OCI-LY1 (cell line): ENCODE results near the gene COL5A2.

Experiments
- CTCF ChIP-seq: fragments of 200-600 bp; sonication (generic), shearing (Covaris generic); IDR thresholded peaks from 2 replicates; pipeline ENCODE4 v1.5.1; 2017; ENCODE audit warnings: mild to moderate bottlenecking, antibody characterized with exemption, low read length, moderate library complexity, mixed read lengths
- EZH2 ChIP-seq: fragments of 200-600 bp; sonication (generic), shearing (Covaris generic); IDR thresholded peaks from 2 replicates; pipeline ENCODE4 v1.8.0; 2017; ENCODE audit warnings: borderline replicate concordance, mixed run types, mild to moderate bottlenecking, antibody characterized with exemption, low read length, moderate library complexity, mixed read lengths

GRCh38 chr2:189138800-189139199, 40.8 kb downstream of the COL5A2 start:
- TF ChIP-seq CTCF (no peak), EZH2 (no peak)
